Limb (tissue), 2 donors: ENCODE data around the gene TAB2.

ENCODE experiments used
- DNase-seq, 2 donors: peaks; one replicate each; pipeline ENCODE4 v3.0.0-alpha.2; 2016; ENCODE audit errors: extremely low spot score in 2 of 2

TAB2 gene

DNA sequence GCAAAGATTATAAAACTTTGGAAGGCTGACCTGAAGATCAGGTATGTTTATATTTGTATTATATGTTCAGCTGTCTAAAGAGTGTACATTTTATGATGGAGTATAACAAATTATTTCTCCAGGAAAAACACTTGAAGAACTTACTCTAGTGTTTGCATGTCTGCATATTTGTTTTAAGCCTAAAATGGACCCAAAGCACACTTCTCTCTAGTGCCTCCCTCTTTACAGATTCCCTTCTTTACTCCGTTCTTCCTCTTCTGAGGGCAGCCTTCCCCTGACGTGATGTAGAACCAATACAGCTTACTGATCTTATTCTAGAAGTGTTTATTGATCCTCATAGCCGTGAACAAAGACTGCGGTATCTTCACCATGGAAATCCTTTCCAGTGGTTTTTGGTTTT is 96.5 kb downstream of the TAB2 start:
- no peak for DNase-seq

DNA sequence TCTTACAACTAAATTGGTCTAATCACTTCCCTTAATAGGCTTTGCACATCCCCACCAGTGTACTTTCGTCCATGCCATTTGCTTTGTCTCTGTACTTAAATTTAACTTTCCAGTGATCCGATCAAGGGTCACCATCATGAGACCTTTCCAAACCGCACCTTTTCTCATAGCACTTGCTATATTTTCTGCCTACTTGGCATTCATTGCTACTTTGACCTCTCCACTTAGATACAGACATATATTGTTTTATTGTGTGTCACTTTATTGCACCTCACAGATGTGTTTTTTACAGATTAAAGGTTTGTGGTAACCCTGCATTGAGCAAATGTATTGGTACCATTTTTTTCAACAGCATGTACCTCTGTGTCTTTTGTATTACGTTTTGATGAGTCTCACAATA is 97.3 kb downstream of the TAB2 start:
- no peak for DNase-seq

DNA sequence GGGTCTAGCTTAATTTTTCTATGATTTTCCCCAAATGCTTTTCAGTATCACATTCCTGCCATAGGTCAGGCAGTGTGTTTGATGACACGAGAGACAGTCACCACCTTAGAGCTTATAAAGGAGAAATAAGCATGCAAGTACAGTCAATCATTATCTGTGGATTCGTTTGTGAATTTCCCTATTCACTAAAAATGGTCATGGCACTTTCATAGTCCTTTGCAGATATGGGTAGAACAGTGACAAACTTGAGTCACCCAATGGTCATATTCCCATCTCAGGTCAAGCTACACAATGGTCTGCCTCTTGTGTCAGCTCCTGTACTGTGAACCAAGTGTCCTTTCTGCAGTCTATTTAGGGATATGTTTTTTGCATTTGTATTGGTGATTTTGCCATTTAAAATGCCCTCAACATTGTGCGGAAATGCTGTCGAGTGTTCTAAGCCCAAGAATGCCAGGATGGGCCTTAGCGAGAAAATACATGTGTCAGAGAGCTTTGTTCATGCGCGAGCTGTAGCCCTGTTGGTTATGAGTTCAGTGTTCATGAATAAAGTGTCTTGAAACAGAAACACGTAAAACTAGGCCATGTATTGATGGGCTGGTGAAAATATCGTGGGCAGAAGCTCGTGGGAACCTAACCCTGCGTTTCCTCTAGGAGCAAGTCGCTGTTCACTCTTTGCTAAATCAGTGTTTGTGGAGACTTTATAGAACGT is 102.3 kb downstream of the TAB2 start:
- DNase-seq = no peak

DNA sequence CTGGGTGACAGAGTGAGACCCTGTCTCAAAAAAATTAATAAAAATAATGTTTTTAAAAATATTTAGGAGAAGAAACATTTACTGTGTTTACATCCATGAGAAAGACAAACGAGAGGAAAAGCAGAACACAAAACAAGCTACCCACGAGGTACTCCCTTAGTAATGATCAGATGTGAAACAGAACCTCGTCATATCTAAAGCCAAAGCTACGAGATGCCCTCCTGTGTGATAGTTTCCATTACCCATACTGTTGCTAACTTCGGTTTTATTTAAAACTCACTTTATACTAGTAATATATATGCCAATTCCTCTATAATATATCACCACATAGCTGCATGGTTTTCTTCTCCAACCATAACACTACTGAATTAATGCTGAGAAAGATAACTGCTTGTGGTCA is 103.6 kb downstream of the TAB2 start:
- DNase-seq = no peak

DNA sequence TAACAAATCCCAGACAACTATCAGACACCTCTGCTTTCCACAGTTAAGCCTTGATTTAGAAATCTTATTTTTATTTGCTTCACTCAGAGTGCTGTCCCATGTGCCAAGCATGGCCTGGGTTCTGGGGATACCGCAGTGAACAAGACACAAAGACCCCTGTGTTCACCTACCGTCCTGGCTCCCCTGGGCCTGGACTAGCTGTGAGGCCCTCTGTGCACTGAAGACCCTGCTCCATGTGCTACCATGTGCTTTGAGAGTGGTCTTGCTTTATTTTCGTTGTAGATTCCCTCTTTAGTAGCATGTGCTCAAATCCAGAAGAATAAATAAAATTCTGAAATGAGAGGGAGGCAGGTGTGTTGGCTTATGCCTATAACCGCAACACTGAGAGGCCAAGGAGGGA is 105.1 kb downstream of the TAB2 start:
- no peak for DNase-seq

DNA sequence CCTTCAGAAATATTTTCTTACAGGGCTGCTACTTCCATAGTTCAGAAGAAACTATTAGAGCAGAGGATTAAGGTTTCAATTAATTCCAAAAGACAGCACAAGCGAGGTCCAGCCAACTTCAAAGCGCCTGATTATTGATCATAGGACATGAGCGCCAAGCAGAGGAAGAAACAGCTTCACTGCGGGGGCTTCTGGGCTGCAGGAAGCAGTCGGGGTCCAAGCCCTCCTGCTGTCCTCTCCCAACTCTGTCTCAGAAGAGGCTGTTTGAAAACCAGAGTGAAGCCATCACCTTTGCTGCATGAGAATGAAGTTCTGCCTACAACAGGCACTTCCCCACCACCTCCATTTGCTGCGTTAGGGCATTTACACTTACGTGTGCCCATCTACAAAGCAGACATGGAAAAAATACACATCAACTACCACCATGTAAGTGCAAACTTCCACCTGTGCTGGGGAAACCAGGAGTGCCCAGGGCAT is 106.5 kb downstream of the TAB2 start:
- no peak for DNase-seq

DNA sequence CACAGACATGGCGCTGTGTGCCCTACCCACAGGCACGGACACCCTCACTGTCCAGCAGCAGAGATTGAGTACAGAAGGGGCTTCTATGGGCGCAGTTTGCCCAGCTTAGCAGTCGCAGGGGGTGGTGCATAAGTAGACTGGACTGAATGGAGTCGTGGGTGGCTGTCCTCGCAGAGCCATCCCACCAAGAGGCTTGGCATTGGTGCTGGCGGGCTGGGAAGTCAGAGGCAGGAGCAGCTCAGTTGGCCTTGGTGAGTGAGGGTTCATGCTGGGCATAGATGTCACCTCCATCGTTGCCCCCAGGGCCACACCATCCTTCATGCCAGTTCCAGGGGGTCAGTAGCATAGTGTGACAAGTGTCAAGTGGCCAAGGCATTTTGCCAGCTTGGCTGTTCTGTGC is 107.7 kb downstream of the TAB2 start:
- no peak for DNase-seq

DNA sequence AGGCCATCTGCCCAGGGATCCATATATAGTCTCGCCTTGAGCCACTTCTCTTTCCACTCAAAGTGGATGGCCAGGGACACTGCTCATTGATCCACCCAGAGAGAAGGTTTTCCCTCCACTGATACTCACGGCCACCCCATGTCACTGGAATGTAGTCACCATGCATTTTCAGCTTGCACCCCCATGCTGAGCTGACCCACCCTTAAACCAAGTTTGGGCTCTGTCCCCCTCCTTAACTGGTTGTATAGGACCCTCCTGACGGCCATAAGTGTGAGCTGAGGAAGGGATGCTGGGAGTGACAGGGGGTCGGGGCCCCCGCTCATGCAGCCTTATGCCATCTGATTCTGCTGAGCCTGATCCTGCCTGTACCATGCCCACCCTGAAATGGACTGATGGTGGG is 108.2 kb downstream of the TAB2 start:
- no peak for DNase-seq

DNA sequence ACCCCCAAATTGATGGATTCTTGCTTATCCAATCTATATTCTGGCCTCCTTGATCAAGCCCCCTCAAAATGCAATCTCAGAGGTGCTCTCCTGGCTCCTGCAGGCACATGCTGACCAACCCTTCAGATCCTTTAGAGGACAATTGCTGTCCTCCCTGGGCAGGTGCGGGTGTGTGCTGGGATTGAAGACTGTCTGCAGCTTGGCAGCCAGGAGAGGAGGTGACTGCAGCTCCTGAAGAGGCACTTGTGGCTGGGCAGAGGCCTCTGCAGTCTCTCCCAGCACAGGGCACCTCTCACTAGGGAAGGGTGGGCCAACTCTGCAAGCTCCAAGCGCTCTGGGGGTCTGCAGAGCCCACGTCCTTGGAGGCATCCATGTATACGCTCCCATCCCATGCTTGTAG is 111.1 kb downstream of the TAB2 start:
- no peak for DNase-seq

DNA sequence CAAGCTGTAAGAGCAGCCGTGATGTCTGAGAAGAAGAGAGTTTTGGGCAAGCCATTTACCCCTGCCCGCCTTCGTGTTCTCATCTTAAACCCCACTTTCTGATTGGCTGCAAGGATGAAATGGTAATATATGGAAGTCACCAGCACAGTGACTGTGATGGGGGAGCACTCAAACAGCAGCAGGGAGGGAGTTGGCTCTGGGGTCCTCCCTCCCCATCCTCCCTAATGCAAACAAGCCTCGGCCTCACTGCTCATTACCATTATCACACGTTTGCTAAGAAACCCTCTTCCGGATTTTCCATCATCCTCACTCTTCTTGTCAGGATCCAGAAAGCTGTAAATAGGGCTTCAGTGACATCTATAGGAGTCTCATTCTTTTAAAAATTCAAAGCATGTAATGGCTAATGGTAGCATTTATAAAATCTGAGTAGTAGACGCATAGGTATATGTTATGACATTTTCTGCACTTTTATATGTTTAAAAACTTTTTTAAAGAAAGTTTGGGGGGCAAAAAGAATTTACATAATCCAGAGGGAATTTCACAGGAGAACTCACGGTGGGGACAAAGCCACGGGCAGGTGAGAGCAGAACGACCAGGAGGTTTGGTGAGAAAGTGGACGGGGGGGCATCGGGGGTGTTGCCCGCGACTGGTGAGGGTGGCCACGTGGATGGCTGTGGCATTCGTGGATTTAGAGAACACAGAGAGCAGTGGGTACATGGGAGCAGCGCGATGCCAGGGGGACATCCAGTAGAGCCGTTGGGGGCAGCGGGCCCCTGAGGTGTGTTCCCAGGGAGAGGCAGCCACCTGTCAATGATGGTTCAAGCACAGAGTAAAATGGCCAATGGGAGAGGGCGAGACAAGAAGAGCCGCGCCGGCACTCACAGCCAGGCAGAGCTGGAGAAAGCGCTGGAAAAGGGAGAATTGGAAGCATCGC is 112.2 kb downstream of the TAB2 start:
- no peak for DNase-seq

DNA sequence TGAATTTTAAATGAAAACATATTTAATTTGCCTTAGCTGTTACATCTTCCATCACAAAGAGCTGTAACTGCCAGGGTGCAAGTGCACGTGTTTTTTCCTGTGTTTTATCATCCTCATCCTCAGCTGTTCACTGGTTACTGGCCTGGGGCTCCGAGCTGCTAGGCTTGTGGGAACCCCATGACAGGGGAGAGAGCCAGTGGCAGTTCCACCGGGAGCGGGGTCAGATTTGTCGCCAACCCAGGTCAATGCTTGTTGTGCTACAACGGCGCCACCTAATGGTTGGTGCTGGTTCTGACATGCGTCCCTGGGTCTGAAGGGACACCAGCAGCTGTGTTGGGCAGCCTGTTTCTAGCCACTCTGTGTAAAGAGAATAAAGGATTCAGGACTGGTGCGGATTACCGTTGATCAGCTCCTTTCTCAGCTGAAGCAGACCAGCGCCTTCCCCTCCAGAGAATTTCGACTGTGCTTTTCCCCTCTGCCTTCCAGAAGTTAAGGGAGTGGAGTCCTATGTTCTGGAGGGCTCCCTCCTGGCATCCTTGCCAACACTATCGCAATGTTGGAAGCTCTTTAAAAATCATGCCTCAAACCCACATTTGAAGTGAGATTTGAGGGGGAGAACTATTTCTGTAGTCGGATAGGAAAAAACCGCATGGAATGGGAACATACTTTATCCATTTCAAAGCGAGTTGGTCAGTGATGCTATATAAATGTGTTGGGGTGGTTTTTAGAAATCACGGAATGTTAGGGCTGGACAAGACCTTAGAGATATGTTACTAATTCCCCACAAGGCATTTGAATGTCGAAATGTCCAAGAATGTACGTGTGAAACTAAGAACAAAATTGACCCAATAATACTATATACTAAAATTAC is 114.6 kb downstream of the TAB2 start:
- peak; percentile 84 to 90 for DNase-seq

DNA sequence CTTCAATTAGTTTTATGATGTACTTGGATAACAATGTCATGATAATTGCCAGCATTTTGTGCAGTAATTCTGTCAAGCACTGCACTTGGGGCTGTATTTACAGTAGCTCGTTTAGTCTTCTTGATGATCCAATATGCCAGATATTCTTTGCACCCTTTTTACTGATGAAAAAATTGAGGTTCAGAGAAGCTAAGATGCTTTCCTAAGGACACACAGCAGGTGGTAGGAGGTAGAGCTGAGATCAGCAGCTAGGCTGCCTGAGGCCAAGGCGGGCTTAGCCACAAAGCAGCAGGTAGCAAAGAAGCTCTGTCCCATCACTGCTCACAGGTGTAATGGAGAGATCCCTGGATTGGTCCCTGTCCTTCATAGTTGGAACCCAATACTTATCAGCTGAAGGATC is 115.9 kb downstream of the TAB2 start:
- no peak for DNase-seq

DNA sequence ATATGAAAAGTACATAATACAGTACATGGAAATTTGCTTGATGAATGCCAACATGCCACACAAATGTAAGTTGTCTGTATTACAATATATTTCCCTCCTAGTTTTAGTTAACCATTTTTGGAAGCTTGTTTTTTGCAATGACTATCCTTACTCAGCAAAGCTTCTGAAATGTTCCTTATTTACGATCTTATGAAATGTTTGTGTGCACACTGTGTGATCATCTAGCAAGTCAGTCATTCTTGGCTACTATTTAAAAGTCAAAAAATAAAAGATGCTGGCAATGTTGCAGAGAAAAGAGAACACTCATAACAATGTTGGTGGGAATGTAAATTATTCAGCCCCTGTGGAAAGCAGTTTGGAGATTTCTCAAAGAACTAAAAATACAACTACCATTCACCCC is 116.4 kb downstream of the TAB2 start:
- no peak for DNase-seq

DNA sequence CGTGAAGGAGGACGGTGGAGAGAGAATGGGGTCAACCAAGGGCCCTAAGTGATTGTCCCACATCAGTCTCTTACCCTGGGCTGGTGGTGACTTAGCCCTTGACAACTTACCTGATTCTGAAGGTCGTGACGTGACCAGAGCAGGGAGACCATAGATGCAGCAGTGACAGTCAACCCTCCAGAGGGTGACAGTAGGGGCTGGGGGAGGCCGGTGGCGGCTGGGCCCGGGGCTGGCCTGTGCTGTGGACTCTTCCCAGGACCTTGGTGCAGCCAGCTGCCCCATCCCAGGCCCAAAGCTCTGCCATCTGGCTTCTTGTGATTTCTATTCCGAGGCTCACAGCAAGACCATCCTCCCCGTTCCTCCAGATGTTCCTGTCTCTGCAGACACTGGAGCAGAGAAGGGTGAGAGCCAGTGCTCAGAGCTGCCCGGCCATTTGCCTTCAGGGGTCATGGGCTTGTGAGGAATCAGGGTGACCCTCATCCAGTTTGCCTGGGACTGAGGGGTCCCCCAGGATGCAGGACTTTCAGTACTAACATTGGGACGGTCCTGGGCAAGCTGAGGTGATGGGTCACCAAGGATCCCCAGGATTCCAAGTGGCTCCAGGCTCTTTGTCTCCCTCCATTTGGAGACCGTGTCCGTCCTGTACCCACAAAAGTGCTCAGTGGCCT is 118.5 kb downstream of the TAB2 start:
- DNase-seq = no peak

DNA sequence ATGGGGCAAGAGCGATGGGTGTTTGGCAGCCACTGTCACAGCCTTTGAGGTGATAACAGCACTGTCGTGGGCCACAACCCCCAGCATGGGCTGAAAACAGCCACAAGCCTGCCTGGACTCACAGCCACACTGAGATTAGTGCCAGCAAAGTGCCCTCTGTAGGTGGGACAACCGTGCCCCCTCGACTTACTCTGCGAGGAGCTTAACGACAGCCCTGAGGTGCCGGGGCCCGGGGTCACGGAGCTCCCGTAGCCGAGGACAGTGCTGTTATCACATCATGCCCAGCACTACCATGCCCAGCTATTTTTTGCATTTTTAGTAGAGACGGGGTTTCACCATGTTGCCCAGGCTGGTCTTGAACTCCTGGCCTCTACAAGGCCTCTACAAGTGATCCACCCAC is 119.1 kb downstream of the TAB2 start:
- no peak for DNase-seq

DNA sequence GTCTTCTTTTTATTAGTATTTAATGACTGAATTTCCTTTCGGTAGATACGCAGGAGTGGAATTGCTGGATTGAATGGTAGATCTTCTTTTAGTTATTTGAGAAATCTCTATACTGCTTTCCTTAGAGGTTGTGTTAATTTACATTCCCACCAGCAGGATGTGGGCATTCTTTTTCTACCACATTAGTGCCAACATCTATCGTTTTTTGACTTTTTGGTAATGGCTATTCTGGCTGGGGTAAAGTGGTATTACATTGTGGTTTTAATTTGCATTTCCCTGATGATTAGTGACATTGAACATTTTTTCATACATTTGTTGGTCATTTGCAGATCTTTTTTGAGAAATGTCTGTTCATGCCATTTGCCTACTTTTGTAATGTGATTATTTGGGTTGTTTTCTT is 119.7 kb downstream of the TAB2 start:
- DNase-seq = no peak

DNA sequence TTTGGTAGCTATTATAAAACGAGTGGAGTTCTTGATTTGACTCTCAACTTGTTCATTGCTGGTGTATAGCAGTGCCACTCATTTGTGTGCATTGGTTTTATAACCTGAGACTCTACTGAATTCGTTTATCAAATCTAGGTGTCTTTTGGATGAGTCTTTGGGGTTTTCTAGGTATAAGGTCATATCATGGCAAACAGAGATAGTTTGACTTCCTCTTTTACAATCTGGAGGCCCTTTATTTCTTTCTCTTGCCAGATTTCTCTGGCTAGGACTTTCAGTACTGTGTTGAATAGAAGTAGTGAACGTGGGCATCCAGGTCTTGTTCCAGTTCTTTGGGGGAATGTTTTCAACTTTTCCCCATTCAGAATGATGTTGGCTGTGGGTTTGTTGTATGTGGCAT is 121.3 kb downstream of the TAB2 start:
- no peak for DNase-seq

DNA sequence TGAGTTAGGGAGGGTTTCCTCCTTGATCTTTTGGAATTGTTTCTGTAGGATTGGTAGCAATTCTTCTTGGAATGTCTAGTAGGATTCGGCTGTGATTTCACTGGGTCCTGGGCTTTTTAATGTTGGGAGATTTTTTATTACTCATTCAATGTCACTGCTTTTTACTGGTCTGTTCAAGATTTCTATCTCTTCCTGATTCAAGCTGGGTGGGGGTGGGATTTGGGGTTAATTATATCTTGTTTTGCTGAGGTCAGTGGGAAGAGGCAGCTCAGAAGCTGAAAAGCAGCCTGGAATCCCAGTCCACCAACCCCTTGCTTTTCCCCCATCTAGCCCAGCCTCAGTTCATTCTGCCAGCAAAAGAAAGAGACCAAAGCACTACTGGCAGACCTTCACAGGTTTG is 122.1 kb downstream of the TAB2 start:
- no peak for DNase-seq

DNA sequence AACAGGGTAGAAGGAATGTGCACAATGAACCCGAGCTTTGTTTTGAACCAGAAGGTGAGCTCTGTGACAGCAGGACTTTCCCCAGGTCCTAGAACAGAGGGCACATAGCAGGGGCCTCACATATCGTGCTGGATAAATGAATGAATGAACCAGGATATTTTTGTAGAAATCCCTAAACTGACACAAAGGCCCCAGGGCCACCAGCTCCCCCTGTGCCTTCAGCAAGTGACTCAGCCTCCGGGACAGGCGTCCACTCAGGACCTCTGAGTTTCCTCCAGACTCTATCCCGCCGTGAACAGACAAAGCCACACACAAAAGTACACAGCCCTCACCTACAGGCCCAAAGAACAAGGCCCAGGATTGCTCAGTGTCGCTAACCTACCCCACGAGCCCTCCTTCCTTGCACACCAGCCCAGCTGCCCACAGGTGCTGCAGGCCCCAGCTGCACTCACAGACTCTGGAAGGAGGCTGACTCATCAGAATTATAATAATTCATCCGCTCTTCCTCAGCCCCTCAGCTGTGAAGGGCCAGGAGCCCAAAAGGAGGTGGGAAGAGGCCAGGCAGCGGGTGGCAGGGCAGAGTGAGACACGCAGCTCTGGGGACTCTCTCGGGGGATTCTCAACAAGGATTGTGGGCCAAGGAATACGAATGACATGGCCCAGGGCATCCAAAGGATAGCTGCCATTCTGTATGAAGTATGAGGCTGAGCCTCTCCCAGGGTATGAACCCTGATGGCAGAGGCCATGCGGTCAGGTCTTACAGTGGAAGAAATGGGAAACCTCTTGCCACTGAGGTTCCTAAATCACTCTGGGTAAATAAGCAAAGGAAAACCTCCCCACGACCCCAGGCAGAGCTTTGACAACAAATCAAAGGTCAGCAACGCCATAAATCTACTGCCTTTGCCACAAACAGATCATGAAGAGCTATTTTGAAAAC is 123.5 kb downstream of the TAB2 start:
- DNase-seq = no peak

DNA sequence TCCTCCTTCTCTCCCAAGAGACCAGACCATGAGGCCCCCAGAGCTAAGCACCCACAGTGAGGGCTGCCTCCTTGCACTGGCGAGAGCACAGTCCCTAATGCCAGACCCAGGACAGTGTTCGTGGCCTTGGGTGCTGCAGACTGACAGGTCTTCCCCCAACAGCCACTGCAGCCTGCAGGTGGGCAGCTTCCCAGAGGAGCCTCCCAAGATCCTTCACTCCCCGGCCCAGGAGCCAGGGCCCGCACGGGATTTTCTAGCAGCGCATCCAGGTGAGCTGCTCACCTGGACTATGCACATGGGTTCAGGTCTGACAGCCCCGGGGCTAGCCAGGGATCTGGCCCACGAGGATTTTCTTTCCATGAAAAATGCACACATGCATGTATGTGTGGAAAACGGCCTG is 124.2 kb downstream of the TAB2 start:
- no peak for DNase-seq
